Measurements from ENCODE around the gene USP36.
"Not testable (repeated sequence)": the region's sequence is repeated elsewhere in the genome, so short reads cannot be mapped to it uniquely, and the experiment has no call there.

The USP36 gene

DNA sequence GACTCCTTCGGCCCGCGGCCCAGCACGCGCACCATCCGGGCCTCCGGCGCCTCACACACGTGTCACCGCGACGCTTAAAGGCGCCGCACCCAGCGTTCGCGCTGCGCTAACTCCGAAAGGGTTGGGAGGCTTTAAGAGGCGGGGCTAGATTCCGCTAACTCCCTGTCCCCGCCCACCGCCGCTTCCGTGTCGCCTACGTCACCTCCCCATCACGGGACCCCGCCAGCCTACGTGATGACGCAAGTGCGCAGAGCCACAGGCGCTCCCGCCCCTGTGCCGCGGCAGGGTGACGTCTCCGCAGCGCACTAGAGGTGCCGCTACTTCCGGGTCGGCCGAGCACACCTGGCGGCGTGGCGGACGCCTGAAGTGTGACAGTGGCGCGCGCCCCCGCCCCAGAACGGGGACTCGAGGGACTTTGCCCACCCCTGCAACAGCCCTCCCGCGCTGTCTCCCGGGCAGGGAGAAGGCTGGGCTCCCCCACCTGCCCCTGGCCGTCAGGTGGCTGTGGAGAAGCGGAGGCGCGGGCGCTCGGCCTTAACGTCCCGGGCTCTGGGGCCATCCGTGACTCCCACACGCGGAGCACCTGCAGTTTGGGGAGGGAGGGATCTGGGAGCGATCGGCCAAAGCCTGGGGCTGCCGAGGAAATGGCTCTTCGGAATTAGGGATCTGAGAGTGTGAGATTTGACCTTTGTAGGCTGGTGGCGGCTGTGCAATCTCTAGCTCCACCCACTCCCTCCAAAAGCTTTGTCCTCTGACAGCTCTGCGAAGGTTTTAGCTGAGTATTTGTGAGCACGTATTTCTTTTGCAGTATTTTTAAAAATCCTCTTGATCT, at the start of gene USP36:
USP36 (minus strand) TSS at position 35 of the 832 bp plus-strand sequence. CDS start 4,451 bp downstream, outside the sequence.
- peak within 1 kb of the TSS; percentile 87 to 96 for H3K4me3 ChIP-seq (ENCODE audit: low read depth in 1 of 2, low read length in 2 of 2)
- H3K27me3 ChIP-seq (ENCODE audit: control insufficient read depth in 1 of 2, insufficient read depth in 2 of 2, low read length in 2 of 2), result no peaks in the 10 kb centered on the region
- H3K27ac ChIP-seq (ENCODE audit: low read depth, low read length), result peak within 1 kb of the TSS; percentile 100
- H3K4me1 ChIP-seq (ENCODE audit: control insufficient read depth in 1 of 2, insufficient read depth in 2 of 2, low read length in 2 of 2), result peaks cover 21 to 22% of the 10 kb centered on the region in 2 donors
- peaks cover 14 to 18% of the 10 kb centered on the region in 2 donors for H3K36me3 ChIP-seq (ENCODE audit: control insufficient read depth in 1 of 2, insufficient read depth in 2 of 2, low read length in 2 of 2)
- H3K9me3 ChIP-seq (ENCODE audit: control insufficient read depth in 1 of 2, low read length in 2 of 2), result no peaks in the 10 kb centered on the region
- peak within 1 kb of the TSS; percentile 94 to 96 for H3K9ac ChIP-seq (ENCODE audit: low read depth in 1 of 2, low read length in 2 of 2)

GRCh38 chr17:78890096-78890495, 49.5 kb upstream of the USP36 start:
- not testable (repeated sequence) for H3K9me3 ChIP-seq (ENCODE audit: control insufficient read depth in 1 of 2, low read length in 2 of 2); H3K27ac ChIP-seq (ENCODE audit: low read depth, low read length); H3K36me3 ChIP-seq (ENCODE audit: control insufficient read depth in 1 of 2, insufficient read depth in 2 of 2, low read length in 2 of 2); H3K9ac ChIP-seq (ENCODE audit: low read depth in 1 of 2, low read length in 2 of 2); H3K27me3 ChIP-seq (ENCODE audit: control insufficient read depth in 1 of 2, insufficient read depth in 2 of 2, low read length in 2 of 2); H3K4me3 ChIP-seq (ENCODE audit: low read depth in 1 of 2, low read length in 2 of 2)
- peaks cover 24 to 35% of the 10 kb centered on the region in 2 donors for H3K4me1 ChIP-seq (ENCODE audit: control insufficient read depth in 1 of 2, insufficient read depth in 2 of 2, low read length in 2 of 2)

- Histone ChIP-seq H3K9me3 (ENCODE audit: control insufficient read depth in 1 of 2, low read length in 2 of 2) (no peaks in the 10 kb centered on the region), H3K27ac (ENCODE audit: low read depth, low read length) (no peak overlapping the region), H3K4me3 (ENCODE audit: low read depth in 1 of 2, low read length in 2 of 2) (no peak overlapping the region), H3K36me3 (ENCODE audit: control insufficient read depth in 1 of 2, insufficient read depth in 2 of 2, low read length in 2 of 2) (no peaks in the 10 kb centered on the region), H3K4me1 (ENCODE audit: control insufficient read depth in 1 of 2, insufficient read depth in 2 of 2, low read length in 2 of 2) (peaks cover 29 to 40% of the 10 kb centered on the region in 2 donors), H3K27me3 (ENCODE audit: control insufficient read depth in 1 of 2, insufficient read depth in 2 of 2, low read length in 2 of 2) (no peaks in the 10 kb centered on the region), H3K9ac (ENCODE audit: low read depth in 1 of 2, low read length in 2 of 2) (no peak overlapping the region)
These were observed 48.9 kb upstream of the USP36 start for GRCh38 chr17:78889531-78889930.

DNA sequence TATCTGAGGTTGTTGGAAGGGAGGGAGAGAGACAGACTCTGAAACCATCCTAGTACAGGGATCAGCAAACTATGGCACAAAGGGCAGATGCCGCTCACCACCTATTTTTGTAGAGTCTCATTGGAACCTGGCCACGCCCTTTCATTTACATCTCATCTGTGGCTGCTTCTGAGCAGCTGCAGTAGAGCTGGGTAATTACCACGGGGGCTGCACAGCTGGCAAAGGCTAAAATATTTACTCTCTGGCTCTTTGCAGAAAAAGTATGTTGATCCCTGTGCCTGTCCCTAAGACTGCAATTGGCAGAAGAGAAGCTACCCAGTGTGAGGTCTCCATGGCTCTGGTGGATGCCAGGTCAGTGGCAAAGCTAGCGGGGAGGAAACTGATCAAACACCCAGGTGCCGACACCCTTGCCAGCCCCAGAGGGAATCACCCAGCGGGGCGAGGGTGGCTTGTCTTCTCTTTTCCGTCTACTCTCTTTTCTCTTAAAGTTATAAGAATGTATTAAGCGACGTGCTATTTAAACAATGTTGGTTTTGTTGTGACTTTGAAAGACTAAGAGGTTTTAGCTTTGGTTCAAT, 48.4 kb upstream of the USP36 start:
- Histone ChIP-seq H3K36me3 (ENCODE audit: control insufficient read depth in 1 of 2, insufficient read depth in 2 of 2, low read length in 2 of 2) (no peaks in the 10 kb centered on the region), H3K9ac (ENCODE audit: low read depth in 1 of 2, low read length in 2 of 2) (no peak overlapping the region), H3K9me3 (ENCODE audit: control insufficient read depth in 1 of 2, low read length in 2 of 2) (no peaks in the 10 kb centered on the region), H3K4me3 (ENCODE audit: low read depth in 1 of 2, low read length in 2 of 2) (peak overlapping the region in 1 of 2 donors; percentile 21), H3K27ac (ENCODE audit: low read depth, low read length) (no peak overlapping the region), H3K4me1 (ENCODE audit: control insufficient read depth in 1 of 2, insufficient read depth in 2 of 2, low read length in 2 of 2) (peaks cover 34 to 45% of the 10 kb centered on the region in 2 donors), H3K27me3 (ENCODE audit: control insufficient read depth in 1 of 2, insufficient read depth in 2 of 2, low read length in 2 of 2) (no peaks in the 10 kb centered on the region)

GRCh38 chr17:78886954-78887353, 46.3 kb upstream of the USP36 start:
- H3K4me3 ChIP-seq (ENCODE audit: low read depth in 1 of 2, low read length in 2 of 2), result no peak overlapping the region
- no peaks in the 10 kb centered on the region for H3K27me3 ChIP-seq (ENCODE audit: control insufficient read depth in 1 of 2, insufficient read depth in 2 of 2, low read length in 2 of 2)
- no peaks in the 10 kb centered on the region for H3K9me3 ChIP-seq (ENCODE audit: control insufficient read depth in 1 of 2, low read length in 2 of 2)
- H3K4me1 ChIP-seq (ENCODE audit: control insufficient read depth in 1 of 2, insufficient read depth in 2 of 2, low read length in 2 of 2), result peaks cover 40 to 44% of the 10 kb centered on the region in 2 donors
- H3K9ac ChIP-seq (ENCODE audit: low read depth in 1 of 2, low read length in 2 of 2), result no peak overlapping the region
- no peaks in the 10 kb centered on the region for H3K36me3 ChIP-seq (ENCODE audit: control insufficient read depth in 1 of 2, insufficient read depth in 2 of 2, low read length in 2 of 2)
- H3K27ac ChIP-seq (ENCODE audit: low read depth, low read length), result no peak overlapping the region

GRCh38 chr17:78885956-78886355, 45.3 kb upstream of the USP36 start:
- Histone ChIP-seq H3K27me3 (ENCODE audit: control insufficient read depth in 1 of 2, insufficient read depth in 2 of 2, low read length in 2 of 2) (no peaks in the 10 kb centered on the region), H3K9me3 (ENCODE audit: control insufficient read depth in 1 of 2, low read length in 2 of 2) (no peaks in the 10 kb centered on the region), H3K9ac (ENCODE audit: low read depth in 1 of 2, low read length in 2 of 2) (no peak overlapping the region), H3K27ac (ENCODE audit: low read depth, low read length) (no peak overlapping the region), H3K4me3 (ENCODE audit: low read depth in 1 of 2, low read length in 2 of 2) (no peak overlapping the region), H3K4me1 (ENCODE audit: control insufficient read depth in 1 of 2, insufficient read depth in 2 of 2, low read length in 2 of 2) (peaks cover 34 to 35% of the 10 kb centered on the region in 2 donors), H3K36me3 (ENCODE audit: control insufficient read depth in 1 of 2, insufficient read depth in 2 of 2, low read length in 2 of 2) (no peaks in the 10 kb centered on the region)

DNA sequence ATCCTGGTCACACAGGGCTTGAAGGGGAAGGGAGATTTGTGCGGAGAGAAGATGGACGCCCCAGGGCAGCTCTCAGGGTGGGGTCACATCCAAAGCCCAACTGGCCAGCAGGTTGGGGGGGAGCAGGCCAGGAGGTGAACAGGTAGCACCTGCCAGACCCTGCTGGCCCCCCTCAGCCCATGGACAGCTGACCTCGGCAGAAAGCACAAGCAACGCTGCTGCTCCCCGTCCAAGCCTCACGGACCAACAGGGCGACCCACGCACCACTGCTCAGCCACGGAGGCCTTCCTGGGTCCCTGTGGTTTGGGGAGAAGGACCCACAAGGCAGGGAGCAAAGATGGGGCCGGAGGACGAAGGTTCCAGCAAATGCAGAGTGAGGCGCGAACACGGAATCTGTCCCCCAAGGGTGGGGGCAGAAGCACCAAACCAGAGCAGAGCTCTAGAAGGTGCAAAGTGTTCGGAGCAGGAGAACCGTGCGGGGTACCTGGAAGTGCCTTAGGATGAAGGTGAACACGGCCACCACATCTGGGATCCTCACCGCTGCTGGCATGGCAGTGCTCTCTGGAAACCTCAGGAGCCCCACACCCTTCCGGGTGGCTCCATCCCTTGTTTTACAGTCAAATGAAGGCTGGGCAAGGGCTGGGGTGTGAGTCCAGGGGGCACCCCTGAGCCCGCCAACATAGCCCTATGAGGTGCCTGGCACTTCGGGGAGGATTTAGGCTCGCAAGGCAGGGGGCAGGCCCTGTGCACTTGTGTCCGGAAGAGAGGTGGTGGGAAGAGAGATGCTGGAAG, 44.5 kb upstream of the USP36 start:
- Histone ChIP-seq H3K9me3 (ENCODE audit: control insufficient read depth in 1 of 2, low read length in 2 of 2) (no peaks in the 10 kb centered on the region), H3K4me1 (ENCODE audit: control insufficient read depth in 1 of 2, insufficient read depth in 2 of 2, low read length in 2 of 2) (peaks cover 33 to 35% of the 10 kb centered on the region in 2 donors), H3K27me3 (ENCODE audit: control insufficient read depth in 1 of 2, insufficient read depth in 2 of 2, low read length in 2 of 2) (no peaks in the 10 kb centered on the region), H3K36me3 (ENCODE audit: control insufficient read depth in 1 of 2, insufficient read depth in 2 of 2, low read length in 2 of 2) (no peaks in the 10 kb centered on the region), H3K9ac (ENCODE audit: low read depth in 1 of 2, low read length in 2 of 2) (no peak overlapping the region), H3K27ac (ENCODE audit: low read depth, low read length) (no peak overlapping the region), H3K4me3 (ENCODE audit: low read depth in 1 of 2, low read length in 2 of 2) (no peak overlapping the region)

GRCh38 chr17:78884148-78884825, 43.7 kb upstream of the USP36 start:
- Histone ChIP-seq H3K9ac (ENCODE audit: low read depth in 1 of 2, low read length in 2 of 2) (peak overlapping the region in 1 of 2 donors; percentile 47), H3K27me3 (ENCODE audit: control insufficient read depth in 1 of 2, insufficient read depth in 2 of 2, low read length in 2 of 2) (no peaks in the 10 kb centered on the region), H3K27ac (ENCODE audit: low read depth, low read length) (peak overlapping the region; percentile 74), H3K9me3 (ENCODE audit: control insufficient read depth in 1 of 2, low read length in 2 of 2) (no peaks in the 10 kb centered on the region), H3K4me1 (ENCODE audit: control insufficient read depth in 1 of 2, insufficient read depth in 2 of 2, low read length in 2 of 2) (peaks cover 37 to 40% of the 10 kb centered on the region in 2 donors), H3K4me3 (ENCODE audit: low read depth in 1 of 2, low read length in 2 of 2) (peak overlapping the region; percentile 16 to 32), H3K36me3 (ENCODE audit: control insufficient read depth in 1 of 2, insufficient read depth in 2 of 2, low read length in 2 of 2) (no peaks in the 10 kb centered on the region)

DNA sequence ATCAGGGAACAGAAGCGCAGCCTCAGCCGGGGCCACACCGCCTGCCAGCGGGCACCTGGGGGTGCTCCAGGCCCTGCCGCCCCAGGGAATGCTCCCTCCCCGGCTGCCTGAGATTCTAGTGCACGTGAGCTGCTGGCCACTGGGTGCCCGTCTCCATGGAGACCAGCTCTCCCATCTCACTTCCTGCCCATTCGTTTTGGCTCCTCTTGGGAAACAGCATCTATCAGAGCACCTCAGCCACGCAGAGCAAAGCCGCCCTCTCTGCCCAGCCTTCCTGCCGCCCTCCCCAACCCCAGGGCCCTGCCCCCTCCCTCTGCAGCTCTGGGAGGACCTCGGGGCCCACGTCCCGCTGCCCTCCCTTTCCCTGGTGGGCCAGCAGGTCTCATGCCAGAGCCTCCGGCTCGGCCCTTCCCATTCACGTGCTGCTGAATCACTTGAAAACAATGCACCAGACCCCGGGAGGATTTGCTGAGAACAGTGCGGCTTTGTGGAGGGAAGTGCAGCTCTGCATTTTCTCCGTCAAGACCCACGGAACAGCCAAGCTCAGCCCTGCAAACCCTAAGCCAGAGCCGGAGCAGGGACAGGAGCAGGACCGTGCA, 43.0 kb upstream of the USP36 start:
- H3K4me3 ChIP-seq (ENCODE audit: low read depth in 1 of 2, low read length in 2 of 2), result peak overlapping the region; percentile 16 to 32
- H3K9ac ChIP-seq (ENCODE audit: low read depth in 1 of 2, low read length in 2 of 2), result peak overlapping the region in 1 of 2 donors; percentile 14
- no peaks in the 10 kb centered on the region for H3K36me3 ChIP-seq (ENCODE audit: control insufficient read depth in 1 of 2, insufficient read depth in 2 of 2, low read length in 2 of 2)
- peaks cover 40 to 43% of the 10 kb centered on the region in 2 donors for H3K4me1 ChIP-seq (ENCODE audit: control insufficient read depth in 1 of 2, insufficient read depth in 2 of 2, low read length in 2 of 2)
- no peaks in the 10 kb centered on the region for H3K27me3 ChIP-seq (ENCODE audit: control insufficient read depth in 1 of 2, insufficient read depth in 2 of 2, low read length in 2 of 2)
- H3K9me3 ChIP-seq (ENCODE audit: control insufficient read depth in 1 of 2, low read length in 2 of 2), result no peaks in the 10 kb centered on the region
- H3K27ac ChIP-seq (ENCODE audit: low read depth, low read length), result peak overlapping the region; percentile 80

Data from duodenal mucosa (tissue), 2 donors.